Hematopoietic multipotent progenitor cell (in vitro differentiated cells): ENCODE measurements around the gene ISL2. TPM values are rescaled to one million over a fixed set of nuclear protein-coding genes. Genes with fewer than 3 reads are reported as not detected.
"Not testable (repeated sequence)": the region's sequence is repeated elsewhere in the genome, so short reads cannot be mapped to it uniquely, and the experiment has no call there.

Source experiments
- DNase-seq, 3 donors: peaks; one replicate each; pipeline ENCODE4 v3.0.0-alpha.2; 2011 to 2015; ENCODE audit warnings: low read depth in 2 of 3, low spot score in 2 of 3
- total RNA-seq: library from RNA; depleted of rRNA; stranded (reverse); fragments of >200 nt; gene quantifications from one replicate; pipeline ENCODE4 v1.2.3, GENCODE V29; 2012

ISL2 gene
- not detected for total RNA-seq

- DNase-seq = peak in 2 of 3 donors; percentile 32 to 67
These were observed at the start of gene ISL2 for GRCh38 chr15:76336254-76337058. Gene ISL2 (plus strand): TSS chr15:76336773. CDS start chr15:76336884, 111 bp downstream.

GRCh38 chr15:76289582-76289981 is 47.0 kb upstream of the ISL2 start:
- no peak for DNase-seq

GRCh38 chr15:76293361-76293760 is 43.2 kb upstream of the ISL2 start:
- no peak for DNase-seq

- DNase-seq = not testable (repeated sequence)
These were observed 42.1 kb upstream of the ISL2 start for GRCh38 chr15:76294463-76294862.

GRCh38 chr15:76296849-76297248 is 39.7 kb upstream of the ISL2 start:
- no peak for DNase-seq

GRCh38 chr15:76297951-76298350 is 38.6 kb upstream of the ISL2 start:
- not testable (repeated sequence) for DNase-seq

- no peak for DNase-seq
These were observed 37.6 kb upstream of the ISL2 start for GRCh38 chr15:76298986-76299385.

GRCh38 chr15:76299786-76300185 is 36.8 kb upstream of the ISL2 start:
- peak in 1 of 3 donors; percentile 23 for DNase-seq

GRCh38 chr15:76303909-76304308 is 32.7 kb upstream of the ISL2 start:
- no peak for DNase-seq

GRCh38 chr15:76309601-76310330 is 26.8 kb upstream of the ISL2 start:
- no peak for DNase-seq

GRCh38 chr15:76310475-76311099 is 26.0 kb upstream of the ISL2 start:
- DNase-seq = peak in 2 of 3 donors; percentile 38 to 61

- peak; percentile 61 to 97 (median 95) for DNase-seq
These were observed 25.2 kb upstream of the ISL2 start, which contains the start of gene ETFA for GRCh38 chr15:76311100-76311953. Gene ETFA (minus strand): TSS chr15:76311469. CDS start chr15:76311388, 81 bp downstream.

GRCh38 chr15:76312540-76313174 is 23.9 kb upstream of the ISL2 start:
- DNase-seq = no peak

GRCh38 chr15:76313175-76313567 is 23.4 kb upstream of the ISL2 start:
- not testable (repeated sequence) for DNase-seq

GRCh38 chr15:76313731-76314130 is 22.8 kb upstream of the ISL2 start:
- DNase-seq = no peak

- DNase-seq = no peak
These were observed 16.6 kb upstream of the ISL2 start for GRCh38 chr15:76320012-76320411.

GRCh38 chr15:76321171-76321570 is 15.4 kb upstream of the ISL2 start:
- no peak for DNase-seq

- DNase-seq = no peak
These were observed 15.0 kb upstream of the ISL2 start for GRCh38 chr15:76321602-76322001.

- no peak for DNase-seq
These were observed 12.5 kb upstream of the ISL2 start for GRCh38 chr15:76324066-76324465.

- DNase-seq = no peak
These were observed 10.9 kb upstream of the ISL2 start for GRCh38 chr15:76325704-76326103.
